ENCODE data around the gene KMT5B. TPM values are rescaled to one million over a fixed set of nuclear protein-coding genes. Genes with fewer than 3 reads are reported as not detected.
A peak's percentile ranks its signal among the peaks of the same experiment; 100 is the strongest.

Gene KMT5B
- polyA plus RNA-seq, 3 donors: 12.2 to 22.0 (median 19.5) TPM

DNA sequence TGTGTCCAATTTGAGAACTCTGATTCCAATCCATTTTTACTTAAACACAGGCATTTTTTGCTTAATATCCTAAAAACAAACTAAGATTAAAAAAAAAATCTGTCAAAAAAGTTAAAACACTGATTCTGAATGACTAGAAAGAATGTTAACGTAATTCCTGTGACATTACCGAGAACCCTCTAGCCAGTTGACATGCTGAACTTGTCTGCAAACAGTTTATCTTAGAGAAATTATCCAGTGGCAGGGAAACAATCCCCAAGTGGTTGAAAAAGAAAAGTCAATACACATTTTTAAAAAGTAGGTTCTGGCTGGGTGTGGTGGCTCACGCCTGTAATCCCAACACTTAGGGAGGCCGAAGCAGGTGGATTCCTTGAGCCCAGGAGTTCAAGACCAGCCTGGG lies 11.6 kb downstream of the KMT5B start:
- Mint-ChIP-seq H3K4me3 (no peak overlapping the region), H3K27ac (no peak overlapping the region), H3K36me3 (peaks cover 7 to 10% of the 10 kb centered on the region in 2 donors), H3K9me3 (peaks cover 0 to 2% (median 0%) of the 10 kb centered on the region in 7 donors), H3K27me3 (ENCODE audit: low read depth in 3 of 3) (no peaks in the 10 kb centered on the region), H3K4me1 (peaks cover 23% of the 10 kb centered on the region)
- Histone ChIP-seq H3K9ac (ENCODE audit: insufficient read depth, low read length, poor library complexity, severe bottlenecking) (no peak overlapping the region), H3K79me2 (ENCODE audit: insufficient read depth, low read length) (peaks cover 99% of the 10 kb centered on the region), H2AFZ (ENCODE audit: insufficient read depth, low read depth, low read length, poor library complexity, severe bottlenecking) (no peak overlapping the region), H3K4me2 (replicated peaks; ENCODE audit: extremely low read depth, low read length, poor library complexity, severe bottlenecking) (no peak overlapping the region), H3K4me3 (replicated peaks in 1 of 3; ENCODE audit: low read depth in 2 of 3, low read length in 3 of 3) (no peak overlapping the region), H3K4me1 (ENCODE audit: control insufficient read depth in 1 of 2, insufficient read depth in 2 of 2, low read length in 2 of 2) (peaks cover 3 to 5% of the 10 kb centered on the region in 2 donors), H3K36me3 (replicated peaks in 1 of 2; ENCODE audit: control insufficient read depth in 1 of 2, insufficient read depth in 2 of 2, low read length in 2 of 2) (peaks cover 0 to 7% of the 10 kb centered on the region in 2 donors), H3K27ac (ENCODE audit: low read depth in 1 of 2, low read length in 2 of 2) (no peak overlapping the region), H4K20me1 (ENCODE audit: insufficient read depth, low read length) (peaks cover 100% of the 10 kb centered on the region), H3K9me3 (replicated peaks in 1 of 2; ENCODE audit: control insufficient read depth in 1 of 2, insufficient read depth in 1 of 2, low read length in 2 of 2) (no peaks in the 10 kb centered on the region), H3K27me3 (ENCODE audit: control insufficient read depth in 2 of 2, insufficient read depth in 2 of 2, low read length in 2 of 2) (no peaks in the 10 kb centered on the region)
- intact Hi-C loops (cut with micrococcal nuclease): no loop called here
- TF ChIP-seq, protein P1, sequence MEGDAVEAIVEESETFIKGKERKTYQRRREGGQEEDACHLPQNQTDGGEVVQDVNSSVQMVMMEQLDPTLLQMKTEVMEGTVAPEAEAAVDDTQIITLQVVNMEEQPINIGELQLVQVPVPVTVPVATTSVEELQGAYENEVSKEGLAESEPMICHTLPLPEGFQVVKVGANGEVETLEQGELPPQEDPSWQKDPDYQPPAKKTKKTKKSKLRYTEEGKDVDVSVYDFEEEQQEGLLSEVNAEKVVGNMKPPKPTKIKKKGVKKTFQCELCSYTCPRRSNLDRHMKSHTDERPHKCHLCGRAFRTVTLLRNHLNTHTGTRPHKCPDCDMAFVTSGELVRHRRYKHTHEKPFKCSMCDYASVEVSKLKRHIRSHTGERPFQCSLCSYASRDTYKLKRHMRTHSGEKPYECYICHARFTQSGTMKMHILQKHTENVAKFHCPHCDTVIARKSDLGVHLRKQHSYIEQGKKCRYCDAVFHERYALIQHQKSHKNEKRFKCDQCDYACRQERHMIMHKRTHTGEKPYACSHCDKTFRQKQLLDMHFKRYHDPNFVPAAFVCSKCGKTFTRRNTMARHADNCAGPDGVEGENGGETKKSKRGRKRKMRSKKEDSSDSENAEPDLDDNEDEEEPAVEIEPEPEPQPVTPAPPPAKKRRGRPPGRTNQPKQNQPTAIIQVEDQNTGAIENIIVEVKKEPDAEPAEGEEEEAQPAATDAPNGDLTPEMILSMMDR (IDR thresholded peaks at IDR 0.05): no peak
- 100% methylated on average over 2 of the region's 4 CpGs for WGBS (ENCODE audit: insufficient coverage)
- DNase-seq: no peak

DNA sequence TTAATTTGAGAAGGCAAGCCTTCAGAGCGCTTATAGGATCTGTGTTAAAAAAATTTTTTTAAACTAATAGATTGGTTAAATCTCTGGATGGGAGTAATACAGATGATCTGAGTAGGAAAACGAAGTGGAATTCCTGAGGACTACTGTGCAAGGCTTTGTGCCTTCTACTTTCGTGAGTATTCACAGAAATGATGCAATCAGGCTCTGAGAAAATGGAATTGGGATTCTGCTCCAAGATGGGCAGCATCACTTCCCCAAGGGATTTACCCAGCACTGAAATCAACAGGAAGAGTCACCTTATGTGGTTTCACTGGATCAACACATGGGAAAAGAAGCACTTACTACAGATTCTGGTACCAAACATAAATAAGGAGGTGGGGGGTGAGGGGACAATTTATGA lies 12.5 kb downstream of the KMT5B start:
- Mint-ChIP-seq H3K9me3 (peaks cover 0 to 2% (median 0%) of the 10 kb centered on the region in 7 donors), H3K27me3 (ENCODE audit: low read depth in 3 of 3) (no peaks in the 10 kb centered on the region), H3K4me3 (no peak overlapping the region), H3K36me3 (peaks cover 7 to 10% of the 10 kb centered on the region in 2 donors), H3K27ac (peak overlapping the region in 1 of 7 donors; percentile 12), H3K4me1 (peaks cover 19% of the 10 kb centered on the region)
- no peak overlapping the region for H3K27ac ChIP-seq (ENCODE audit: low read depth in 1 of 2, low read length in 2 of 2)
- H3K9ac ChIP-seq (ENCODE audit: insufficient read depth, low read length, poor library complexity, severe bottlenecking): no peak overlapping the region
- WGBS (ENCODE audit: insufficient coverage): 71% methylated on average over 3 of the region's 3 CpGs
- no peaks in the 10 kb centered on the region for H3K27me3 ChIP-seq (ENCODE audit: control insufficient read depth in 2 of 2, insufficient read depth in 2 of 2, low read length in 2 of 2)
- peaks cover 0 to 7% of the 10 kb centered on the region in 2 donors for H3K36me3 ChIP-seq (replicated peaks in 1 of 2; ENCODE audit: control insufficient read depth in 1 of 2, insufficient read depth in 2 of 2, low read length in 2 of 2)
- no peak for DNase-seq
- no peak overlapping the region for H2AFZ ChIP-seq (ENCODE audit: insufficient read depth, low read depth, low read length, poor library complexity, severe bottlenecking)
- H3K79me2 ChIP-seq (ENCODE audit: insufficient read depth, low read length): peaks cover 99% of the 10 kb centered on the region
- TF ChIP-seq, protein P1 (IDR thresholded peaks at IDR 0.05): no peak
- H3K9me3 ChIP-seq (replicated peaks in 1 of 2; ENCODE audit: control insufficient read depth in 1 of 2, insufficient read depth in 1 of 2, low read length in 2 of 2): no peaks in the 10 kb centered on the region
- H3K4me1 ChIP-seq (ENCODE audit: control insufficient read depth in 1 of 2, insufficient read depth in 2 of 2, low read length in 2 of 2): no peaks in the 10 kb centered on the region
- no peak overlapping the region for H3K4me3 ChIP-seq (replicated peaks in 1 of 3; ENCODE audit: low read depth in 2 of 3, low read length in 3 of 3)
- intact Hi-C loops (cut with micrococcal nuclease): no loop called here
- no peak overlapping the region for H3K4me2 ChIP-seq (replicated peaks; ENCODE audit: extremely low read depth, low read length, poor library complexity, severe bottlenecking)
- peaks cover 100% of the 10 kb centered on the region for H4K20me1 ChIP-seq (ENCODE audit: insufficient read depth, low read length)
